WERI-Rb-1 (cell line): ENCODE data around the gene LRP1.

Experiments
- DNase-seq: peaks from one replicate; pipeline ENCODE4 v3.0.0-alpha.2; 2020
- H3K27ac ChIP-seq: fragments of 250-450 bp; sonication (Bioruptor Pico); 2 replicates; pipeline ENCODE4 v1.5.1; 2020; ENCODE audit warnings: mild to moderate bottlenecking, moderate library complexity
- H3K27me3 ChIP-seq: fragments of 250-450 bp; sonication (Bioruptor Pico); 2 replicates; pipeline ENCODE4 v1.5.1; 2021; ENCODE audit warnings: mild to moderate bottlenecking, low read depth, moderate library complexity; ENCODE audit not compliant: insufficient read depth, severe bottlenecking
- H3K36me3 ChIP-seq: fragments of 250-450 bp; sonication (Bioruptor Pico); 2 replicates; pipeline ENCODE4 v1.5.1; 2020; ENCODE audit warnings: mild to moderate bottlenecking, moderate library complexity
- H3K4me3 ChIP-seq: 2 replicates; pipeline ENCODE4 v1.5.1; 2011; ENCODE audit warnings: low read depth, mild to moderate bottlenecking, control low read depth, low read length
- H3K9me3 ChIP-seq: fragments of 250-450 bp; sonication (Bioruptor Pico); 2 replicates; pipeline ENCODE4 v1.5.1; 2021; ENCODE audit warnings: mild to moderate bottlenecking, moderate library complexity; ENCODE audit not compliant: severe bottlenecking
- CTCF ChIP-seq: IDR thresholded peaks from 2 replicates; pipeline ENCODE4 v1.5.1; 2011; ENCODE audit warnings: low read depth, mild to moderate bottlenecking, control low read depth, inconsistent platforms, low read length

LRP1 gene

GRCh38 chr12:57239587-57240065 lies 111.3 kb downstream of the LRP1 start:
- no peak for DNase-seq
- TF ChIP-seq CTCF, result no peak
- Histone ChIP-seq H3K9me3 (no peaks in the 10 kb centered on the region), H3K27me3 (peaks cover 14% of the 10 kb centered on the region), H3K27ac (peak overlapping the region; percentile 83), H3K4me3 (peak overlapping the region; percentile 65), H3K36me3 (peaks cover 10% of the 10 kb centered on the region)

- Histone ChIP-seq H3K27me3 (peaks cover 14% of the 10 kb centered on the region), H3K9me3 (no peaks in the 10 kb centered on the region), H3K36me3 (peaks cover 3% of the 10 kb centered on the region; the same call in 1 of the 2 replicates), H3K27ac (peak overlapping the region; percentile 83), H3K4me3 (peak overlapping the region; percentile 65)
- peak; percentile 69 for DNase-seq
- TF ChIP-seq CTCF, result peak; percentile 22; the same call in 1 of the 2 replicates
These were observed 112.0 kb downstream of the LRP1 start for GRCh38 chr12:57240066-57240921.

- Histone ChIP-seq H3K9me3 (no peaks in the 10 kb centered on the region), H3K36me3 (0 out of 2 replicates have a peak, but pooled peaks cover 1% of the 10 kb centered on the region), H3K27ac (0 out of 2 replicates have a peak overlapping the region, but pooled peaks have one; percentile 83), H3K27me3 (peaks cover 14% of the 10 kb centered on the region), H3K4me3 (peak overlapping the region; percentile 65)
- TF ChIP-seq CTCF, result no peak
- peak; percentile 70 for DNase-seq
These were observed 112.7 kb downstream of the LRP1 start for GRCh38 chr12:57240926-57241401.

GRCh38 chr12:57241402-57242310 lies 113.4 kb downstream of the LRP1 start:
- Histone ChIP-seq H3K27ac (no peak overlapping the region), H3K9me3 (no peaks in the 10 kb centered on the region), H3K4me3 (peak overlapping the region; percentile 65), H3K27me3 (peaks cover 14% of the 10 kb centered on the region), H3K36me3 (no peaks in the 10 kb centered on the region)
- DNase-seq, result no peak
- TF ChIP-seq CTCF, result no peak

- peaks cover 14% of the 10 kb centered on the region for H3K27me3 ChIP-seq
- H3K9me3 ChIP-seq, result no peaks in the 10 kb centered on the region
- no peak for TF ChIP-seq CTCF
- H3K4me3 ChIP-seq, result peak overlapping the region; percentile 65; the same call in 1 of the 2 replicates
- no peak overlapping the region for H3K27ac ChIP-seq
- H3K36me3 ChIP-seq, result no peaks in the 10 kb centered on the region
- no peak for DNase-seq
These were observed 114.0 kb downstream of the LRP1 start for GRCh38 chr12:57242329-57242690.
